OCI-LY3 (cell line): Measurements from ENCODE around the gene TSPAN3.

Experiments
- H2AFZ ChIP-seq: fragments of 200-600, 300-600 bp; shearing (Covaris generic); 2 replicates; pipeline ENCODE4 v1.6.0; 2014; ENCODE audit warnings: antibody characterized with exemption, low read depth, low read length
- H3K27ac ChIP-seq: fragments of 200-600, 300-600 bp; sonication (generic); 2 replicates; pipeline ENCODE4 v1.5.1; 2014; ENCODE audit warnings: mild to moderate bottlenecking, low read length, moderate library complexity, mixed read lengths
- H3K27me3 ChIP-seq: fragments of 200-600, 300-600 bp; sonication (generic); 2 replicates; pipeline ENCODE4 v1.6.1; 2014; ENCODE audit warnings: low read depth, low read length, mixed read lengths
- H3K36me3 ChIP-seq: fragments of 200-600, 300-600 bp; sonication (generic); replicated peaks from 2 replicates; pipeline ENCODE3; 2014; ENCODE audit warnings: low read depth, low read length, mixed read lengths
- H3K4me1 ChIP-seq: fragments of 300-600, 200-600 bp; sonication (generic); 2 replicates; pipeline ENCODE4 v1.6.1; 2014; ENCODE audit warnings: low read length, mixed read lengths
- H3K4me2 ChIP-seq: fragments of 200-600, 300-600 bp; sonication (generic); 2 replicates; pipeline ENCODE4 v1.6.1; 2014; ENCODE audit warnings: low read length, mixed read lengths
- H3K4me3 ChIP-seq: fragments of 300-600, 200-600 bp; sonication (generic); 2 replicates; pipeline ENCODE4 v1.5.1; 2014; ENCODE audit warnings: antibody characterized with exemption, mild to moderate bottlenecking, low read length, moderate library complexity
- H3K79me2 ChIP-seq: fragments of 300-600, 200-600 bp; shearing (Covaris generic); 2 replicates; pipeline ENCODE4 v1.6.1; 2014; ENCODE audit warnings: mild to moderate bottlenecking, low read length, mixed read lengths
- H3K9ac ChIP-seq: fragments of 300-600, 200-600 bp; shearing (Covaris generic); 2 replicates; pipeline ENCODE4 v1.6.0; 2014; ENCODE audit warnings: mild to moderate bottlenecking, low read length, moderate library complexity
- H3K9me3 ChIP-seq: fragments of 200-600, 300-600 bp; shearing (Covaris generic); 2 replicates; pipeline ENCODE4 v1.6.1; 2014; ENCODE audit warnings: low read length, mixed read lengths; ENCODE audit not compliant: insufficient read depth
- H4K20me1 ChIP-seq: fragments of 200-600, 300-600 bp; sonication (generic); 2 replicates; pipeline ENCODE4 v1.6.1; 2016; ENCODE audit warnings: low read length, mixed read lengths; ENCODE audit not compliant: insufficient read depth
- CTCF ChIP-seq: fragments of 200-600, 300-600 bp; sonication (generic); IDR thresholded peaks from 2 replicates; pipeline ENCODE4 v1.5.1; 2014; ENCODE audit warnings: antibody characterized with exemption, low read length, low read depth
- EZH2phosphoT487 ChIP-seq: fragments of 200-600 bp; shearing (Covaris generic); IDR thresholded peaks from 2 replicates; pipeline ENCODE4 v1.6.1; 2018; ENCODE audit warnings: antibody characterized with exemption, mixed run types, low read depth

TSPAN3 gene

GRCh38 chr15:77031376-77032050, 39.4 kb downstream of the TSPAN3 start:
- H3K4me1 ChIP-seq = peaks cover 21% of the 10 kb centered on the region
- H4K20me1 ChIP-seq = no peaks in the 10 kb centered on the region; the same call in 1 of the 2 replicates
- no peak overlapping the region for H3K9ac ChIP-seq
- no peak overlapping the region for H3K4me2 ChIP-seq
- H3K4me3 ChIP-seq = no peak overlapping the region
- H3K9me3 ChIP-seq = no peaks in the 10 kb centered on the region
- peak; percentile 58 for TF ChIP-seq CTCF
- TF ChIP-seq EZH2phosphoT487 = no peak
- H2AFZ ChIP-seq = no peak overlapping the region
- no peaks in the 10 kb centered on the region for H3K79me2 ChIP-seq
- H3K27me3 ChIP-seq = no peaks in the 10 kb centered on the region
- peaks cover 10% of the 10 kb centered on the region for H3K36me3 ChIP-seq
- H3K27ac ChIP-seq = 0 out of 2 replicates have a peak overlapping the region, but pooled peaks have one; percentile 17

DNA sequence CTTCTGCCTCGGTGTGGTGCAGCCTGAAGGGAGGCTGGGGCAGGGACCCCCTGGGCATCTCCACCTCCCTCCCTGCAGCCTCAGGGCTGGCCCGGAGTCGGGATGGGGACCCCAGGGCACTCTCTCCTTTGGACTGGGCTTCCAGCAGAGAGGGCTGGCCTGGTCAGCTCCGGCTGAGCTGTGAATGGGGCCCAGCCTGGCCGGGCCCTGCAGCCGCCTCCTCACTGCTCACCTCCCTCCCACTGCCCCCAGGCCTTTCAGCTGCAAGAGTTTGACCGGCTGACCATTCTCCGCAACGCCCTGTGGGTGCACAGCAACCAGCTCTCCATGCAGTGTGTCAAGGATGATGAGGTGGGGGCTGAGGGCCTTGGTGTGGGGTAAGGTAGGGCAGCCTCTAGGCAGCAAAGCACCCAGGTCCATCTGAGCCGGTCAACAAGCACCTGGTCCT, 40.0 kb downstream of the TSPAN3 start:
- H3K4me1 ChIP-seq = peaks cover 21% of the 10 kb centered on the region
- H3K9me3 ChIP-seq = no peaks in the 10 kb centered on the region
- no peaks in the 10 kb centered on the region; the same call in 1 of the 2 replicates for H4K20me1 ChIP-seq
- H3K4me3 ChIP-seq = no peak overlapping the region
- 0 out of 2 replicates have a peak overlapping the region, but pooled peaks have one; percentile 17 for H3K27ac ChIP-seq
- TF ChIP-seq CTCF = no peak
- no peak for TF ChIP-seq EZH2phosphoT487
- no peak overlapping the region for H3K9ac ChIP-seq
- H3K27me3 ChIP-seq = no peaks in the 10 kb centered on the region
- no peak overlapping the region for H3K4me2 ChIP-seq
- H3K36me3 ChIP-seq = peaks cover 5% of the 10 kb centered on the region
- no peaks in the 10 kb centered on the region for H3K79me2 ChIP-seq
- H2AFZ ChIP-seq = no peak overlapping the region

GRCh38 chr15:77030048-77030927, 40.6 kb downstream of the TSPAN3 start:
- no peak overlapping the region for H2AFZ ChIP-seq
- no peak for TF ChIP-seq EZH2phosphoT487
- no peak for TF ChIP-seq CTCF
- peaks cover 21% of the 10 kb centered on the region for H3K4me1 ChIP-seq
- H3K27me3 ChIP-seq = no peaks in the 10 kb centered on the region
- no peaks in the 10 kb centered on the region for H3K9me3 ChIP-seq
- no peak overlapping the region for H3K4me3 ChIP-seq
- no peaks in the 10 kb centered on the region for H3K79me2 ChIP-seq
- H4K20me1 ChIP-seq = no peaks in the 10 kb centered on the region
- no peak overlapping the region for H3K4me2 ChIP-seq
- no peak overlapping the region for H3K9ac ChIP-seq
- H3K36me3 ChIP-seq = peaks cover 3% of the 10 kb centered on the region
- no peak overlapping the region for H3K27ac ChIP-seq
